MM.1S (cell line): ENCODE data around the gene EIF4G1.

ENCODE experiments used
- DNase-seq: peaks from one replicate; pipeline ENCODE4 v3.0.0-alpha.2; 2015
- H2AFZ ChIP-seq: fragments of 300-600 bp; sonication (generic); 2 replicates; pipeline ENCODE4 v1.6.0; 2016; ENCODE audit warnings: antibody characterized with exemption, low read length
- H3F3A ChIP-seq: fragments of 300-600 bp; sonication (generic); 2 replicates; pipeline ENCODE4 v1.6.1; 2016; ENCODE audit warnings: mild to moderate bottlenecking, antibody characterized with exemption, low read length, moderate library complexity, mixed read lengths; ENCODE audit not compliant: insufficient read depth
- H3K27ac ChIP-seq: fragments of 300-600 bp; sonication (generic); 2 replicates; pipeline ENCODE4 v1.5.1; 2016; ENCODE audit warnings: mild to moderate bottlenecking, low read length
- H3K27me3 ChIP-seq: fragments of 300-600 bp; sonication (generic); replicated peaks from 2 replicates; pipeline ENCODE4 v1.6.0; 2016; ENCODE audit warnings: low read length; ENCODE audit not compliant: insufficient read depth
- H3K36me3 ChIP-seq: fragments of 300-600 bp; sonication (generic); replicated peaks from 2 replicates; pipeline ENCODE4 v1.6.1; 2016; ENCODE audit warnings: mild to moderate bottlenecking, low read length, mixed read lengths; ENCODE audit not compliant: insufficient read depth
- H3K4me1 ChIP-seq: fragments of 300-600 bp; sonication (generic); 2 replicates; pipeline ENCODE4 v1.6.1; 2016; ENCODE audit warnings: low read length, mixed read lengths
- H3K4me2 ChIP-seq: fragments of 300-600 bp; sonication (generic); 2 replicates; pipeline ENCODE4 v1.6.0; 2016; ENCODE audit warnings: low read depth, low read length
- H3K4me3 ChIP-seq: fragments of 300-600 bp; sonication (generic); 2 replicates; pipeline ENCODE4 v1.5.1; 2016; ENCODE audit warnings: low read length, mixed read lengths
- H3K79me2 ChIP-seq: fragments of 300-600 bp; sonication (generic); 2 replicates; pipeline ENCODE4 v1.6.1; 2016; ENCODE audit warnings: mixed run types, low read length, mixed read lengths
- H3K9ac ChIP-seq: fragments of 300-600 bp; sonication (generic); 2 replicates; pipeline ENCODE4 v1.6.1; 2016; ENCODE audit warnings: low read length, mixed read lengths
- H3K9me2 ChIP-seq: fragments of 300-600 bp; sonication (generic); replicated peaks from 2 replicates; pipeline ENCODE4 v1.6.1; 2016; ENCODE audit warnings: mild to moderate bottlenecking, low read length, mixed read lengths; ENCODE audit not compliant: insufficient read depth
- H3K9me3 ChIP-seq: fragments of 300-600 bp; sonication (generic); replicated peaks from 2 replicates; pipeline ENCODE4 v1.6.1; 2016; ENCODE audit warnings: mild to moderate bottlenecking, low read length, mixed read lengths; ENCODE audit not compliant: insufficient read depth
- H4K20me1 ChIP-seq: fragments of 300-600 bp; sonication (generic); 2 replicates; pipeline ENCODE4 v1.6.1; 2016; ENCODE audit warnings: mild to moderate bottlenecking, low read length, moderate library complexity, mixed read lengths; ENCODE audit not compliant: insufficient read depth
- CTCF ChIP-seq: fragments of 300-600 bp; sonication (generic); IDR thresholded peaks from 2 replicates; pipeline ENCODE4 v1.5.1; 2016; ENCODE audit warnings: antibody characterized with exemption, low read length, mixed read lengths
- EZH2 ChIP-seq: fragments of 300-600 bp; sonication (generic); optimal IDR thresholded peaks from 2 replicates; pipeline ENCODE3; 2017; ENCODE audit warnings: low read depth, mild to moderate bottlenecking, antibody characterized with exemption, low read length, mixed read lengths
- EZH2phosphoT487 ChIP-seq: fragments of 300-600 bp; sonication (generic); IDR thresholded peaks from 2 replicates; pipeline ENCODE4 v1.6.1; 2018; ENCODE audit warnings: antibody characterized with exemption, low read length

EIF4G1 gene

DNA sequence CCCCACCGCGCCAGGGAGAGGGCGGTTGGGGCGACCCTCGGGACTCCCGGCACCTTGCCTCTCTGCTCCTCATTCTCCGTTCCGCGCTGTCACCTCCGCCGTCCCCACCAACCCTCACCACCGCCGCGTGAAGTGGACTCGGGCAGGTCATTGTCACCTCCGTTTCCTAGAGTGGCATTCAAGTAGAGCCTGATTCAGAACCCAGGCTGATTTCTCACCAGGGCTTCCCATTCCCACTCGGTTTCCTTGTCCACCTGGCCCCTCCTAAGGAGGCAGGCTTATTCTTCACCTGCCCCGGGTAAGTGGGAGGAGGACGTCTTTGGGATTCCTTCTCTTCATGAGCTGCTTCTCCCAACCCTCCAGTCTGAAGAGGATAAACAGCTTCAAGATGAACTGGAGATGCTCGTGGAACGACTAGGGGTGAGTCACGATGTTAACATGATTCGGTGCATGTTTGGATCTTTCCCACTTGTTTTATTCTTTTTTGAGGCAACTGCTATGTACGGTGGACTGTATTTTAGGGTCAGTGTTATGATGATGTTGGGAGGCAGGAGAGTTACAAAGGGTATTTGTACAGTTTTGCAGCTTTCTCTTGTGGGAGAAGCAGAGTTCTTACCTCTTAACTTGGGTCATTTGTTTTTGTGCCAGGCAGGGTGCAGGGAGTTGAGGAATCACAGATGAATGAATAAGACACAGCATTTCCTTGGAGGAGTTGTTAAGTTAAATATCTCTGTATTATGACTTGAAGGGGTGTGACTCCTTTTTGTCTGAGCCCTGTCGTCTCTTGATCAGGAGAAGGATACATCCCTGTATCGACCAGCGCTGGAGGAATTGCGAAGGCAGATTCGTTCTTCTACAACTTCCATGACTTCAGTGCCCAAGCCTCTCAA is 14.7 kb upstream of the EIF4G1 start:
- H3K4me1 ChIP-seq = peaks cover 10% of the 10 kb centered on the region
- H3K9ac ChIP-seq = peak overlapping the region; percentile 74
- TF ChIP-seq EZH2 = no peak
- TF ChIP-seq CTCF = no peak
- TF ChIP-seq EZH2phosphoT487 = no peak
- H3K4me2 ChIP-seq = peak overlapping the region; percentile 96
- DNase-seq = no peak
- no peaks in the 10 kb centered on the region for H4K20me1 ChIP-seq
- no peaks in the 10 kb centered on the region for H3K9me2 ChIP-seq
- no peaks in the 10 kb centered on the region for H3K9me3 ChIP-seq
- H3K27ac ChIP-seq = peak overlapping the region; percentile 3; the same call in 1 of the 2 replicates
- peak overlapping the region; percentile 37 for H2AFZ ChIP-seq
- H3K36me3 ChIP-seq = peaks cover 36% of the 10 kb centered on the region
- H3K4me3 ChIP-seq = peak overlapping the region; percentile 92
- 0 out of 2 replicates have a peak, but pooled peaks cover 6% of the 10 kb centered on the region for H3K27me3 ChIP-seq
- H3K79me2 ChIP-seq = peaks cover 54% of the 10 kb centered on the region
- H3F3A ChIP-seq = peaks cover 7% of the 10 kb centered on the region

DNA sequence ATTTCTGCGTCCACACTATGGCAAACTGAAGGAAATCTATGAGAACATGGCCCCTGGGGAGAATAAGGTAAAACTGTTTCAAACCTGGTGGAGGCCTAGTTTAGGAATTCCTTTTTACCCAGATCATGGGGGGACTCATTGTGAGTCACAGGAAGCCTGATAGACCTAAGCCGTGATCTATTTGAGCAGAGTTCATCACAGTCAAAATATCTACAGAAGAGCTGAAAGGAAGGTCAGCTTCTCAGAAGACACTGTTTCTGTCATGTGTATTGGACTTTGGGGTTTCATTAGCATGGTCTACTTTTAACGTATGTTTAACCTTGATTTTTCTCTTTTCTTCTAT is 14.1 kb upstream of the EIF4G1 start:
- H3K36me3 ChIP-seq = peaks cover 40% of the 10 kb centered on the region
- H2AFZ ChIP-seq = no peak overlapping the region
- H4K20me1 ChIP-seq = no peaks in the 10 kb centered on the region
- TF ChIP-seq EZH2phosphoT487 (no peak), CTCF (no peak), EZH2 (no peak)
- no peak for DNase-seq
- peak overlapping the region; percentile 74; the same call in 1 of the 2 replicates for H3K9ac ChIP-seq
- no peak overlapping the region for H3K27ac ChIP-seq
- peaks cover 7% of the 10 kb centered on the region for H3F3A ChIP-seq
- 0 out of 2 replicates have a peak, but pooled peaks cover 4% of the 10 kb centered on the region for H3K27me3 ChIP-seq
- peak overlapping the region; percentile 92 for H3K4me3 ChIP-seq
- H3K4me1 ChIP-seq = peaks cover 10% of the 10 kb centered on the region
- no peaks in the 10 kb centered on the region for H3K9me2 ChIP-seq
- peaks cover 56% of the 10 kb centered on the region for H3K79me2 ChIP-seq
- no peaks in the 10 kb centered on the region for H3K9me3 ChIP-seq
- peak overlapping the region; percentile 96 for H3K4me2 ChIP-seq

DNA sequence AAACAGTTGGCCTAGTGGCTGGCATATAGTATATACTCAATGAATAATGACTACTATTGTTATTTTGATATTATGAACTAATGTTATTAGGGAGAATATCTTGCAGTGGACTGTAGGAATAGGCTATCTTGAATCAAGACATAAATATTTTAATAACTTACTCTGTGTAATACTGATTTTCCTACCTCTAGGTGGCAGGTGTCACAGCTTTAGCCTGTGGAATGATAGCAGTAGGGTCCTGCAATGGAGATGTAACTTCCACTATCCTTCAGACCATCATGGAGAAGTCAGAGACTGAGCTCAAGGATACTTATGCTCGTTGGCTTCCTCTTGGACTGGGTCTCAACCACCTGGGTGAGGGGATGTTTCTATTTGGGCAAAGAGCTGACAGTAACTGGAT is 8.8 kb upstream of the EIF4G1 start:
- Histone ChIP-seq H2AFZ (no peak overlapping the region), H3K4me3 (no peak overlapping the region), H3K4me1 (peaks cover 1% of the 10 kb centered on the region), H3K9ac (no peak overlapping the region), H3F3A (no peaks in the 10 kb centered on the region), H3K4me2 (no peak overlapping the region), H3K27me3 (no peaks in the 10 kb centered on the region), H4K20me1 (no peaks in the 10 kb centered on the region), H3K9me3 (no peaks in the 10 kb centered on the region), H3K36me3 (peaks cover 67% of the 10 kb centered on the region), H3K9me2 (no peaks in the 10 kb centered on the region), H3K79me2 (peaks cover 44% of the 10 kb centered on the region), H3K27ac (no peak overlapping the region)
- DNase-seq = no peak
- TF ChIP-seq EZH2phosphoT487 (no peak), EZH2 (no peak), CTCF (peak; percentile 54)
